Uterus (tissue), 4 donors: ENCODE results near the gene DNMT3A. TPM values are rescaled to one million over a fixed set of nuclear protein-coding genes. Genes with fewer than 3 reads are reported as not detected.
"Not testable (repeated sequence)": the region's sequence is repeated elsewhere in the genome, so short reads cannot be mapped to it uniquely, and the experiment has no call there.

Experiments
- DNase-seq, 2 donors: peaks; one replicate each; pipeline ENCODE4 v3.0.0-alpha.2; 2019 to 2020
- H3K27ac ChIP-seq, 2 donors: fragments of 200-600 bp; sonication (generic); 1 replicate in 1 of 2; 2 replicates in 1 of 2; pipeline ENCODE4 v1.5.1; 2016 to 2018
- H3K27me3 ChIP-seq, 2 donors: fragments of 200-600 bp; sonication (generic); one replicate each; pipeline ENCODE4 v1.5.1; 2018 to 2019; ENCODE audit warnings: control low read depth in 1 of 2
- H3K36me3 ChIP-seq, 2 donors: fragments of 200-600 bp; sonication (generic); one replicate each; pipeline ENCODE4 v1.5.1; 2019; ENCODE audit warnings: control low read depth in 1 of 2
- H3K4me1 ChIP-seq, 2 donors: fragments of 200-600 bp; sonication (generic); one replicate each; pipeline ENCODE4 v1.5.1; 2018 to 2019; ENCODE audit warnings: control low read depth in 1 of 2
- H3K4me3 ChIP-seq, 2 donors: fragments of 200-600 bp; sonication (generic); 1 replicate in 1 of 2; 2 replicates in 1 of 2; pipeline ENCODE4 v1.5.1; 2018 to 2019; ENCODE audit warnings: mild to moderate bottlenecking in 1 of 2
- H3K9me3 ChIP-seq, 2 donors: fragments of 200-600 bp; sonication (generic); one replicate each; pipeline ENCODE4 v1.5.1; 2019; ENCODE audit warnings: control low read depth in 1 of 2
- CTCF ChIP-seq, 4 experiments: fragments of 200-600 bp in 2 of 4; fragments of 450-650 bp in 2 of 4; sonication (generic) in 2 of 4; IDR thresholded peaks; one replicate each; pipeline ENCODE4 v1.5.1; 2016 to 2019; ENCODE audit warnings: antibody characterized with exemption in 4 of 4, mild to moderate bottlenecking in 2 of 4, moderate library complexity in 1 of 4
- POLR2A ChIP-seq, 2 donors: fragments of 450-650 bp; IDR thresholded peaks; one replicate each; pipeline ENCODE4 v1.6.1; 2016; ENCODE audit warnings: antibody characterized with exemption in 2 of 2, mild to moderate bottlenecking in 1 of 2, moderate library complexity in 1 of 2
- intact Hi-C: fragments of 100-400 bp; cut with DNase I; formaldehyde crosslinking; loops from one replicate; pipeline ENCODE4 v1.15.1; 2023; ENCODE audit warnings: low total_unique reads
- total RNA-seq, 4 donors: library from RNA; depleted of rRNA in 3 of 4; stranded (reverse); fragments of >200 nt in 3 of 4; gene quantifications; one replicate each; pipeline versions ENCODE4 v1.1.0 to v1.2.4, GENCODE V29; 2014 to 2023
- donor health status: DM: yes; HTN: yes; CAD: no.

The DNMT3A gene
- total RNA-seq, 4 donors from 2014 or later = 2.3 to 95.8 (median 29.9) TPM

GRCh38 chr2:25215948-25216679 lies 125.6 kb downstream of the DNMT3A start:
- DNase-seq = peak; percentile 64 to 77
- Histone ChIP-seq H3K9me3 (no peaks in the 10 kb centered on the region), H3K36me3 (no peaks in the 10 kb centered on the region), H3K4me3 (peak overlapping the region; percentile 38 to 55), H3K27ac (peak overlapping the region; percentile 83 to 86), H3K27me3 (no peaks in the 10 kb centered on the region), H3K4me1 (no peaks in the 10 kb centered on the region)
- TF ChIP-seq CTCF (IDR thresholded peaks at IDR 0.05) (peak in 1 of 4 experiments; percentile 19), POLR2A (IDR thresholded peaks at IDR 0.05) (peak; percentile 6 to 45)
- intact Hi-C loops = no loop called here

GRCh38 chr2:25215232-25215631 lies 126.5 kb downstream of the DNMT3A start:
- no peaks in the 10 kb centered on the region for H3K27me3 ChIP-seq
- H3K4me3 ChIP-seq = no peak overlapping the region
- peak overlapping the region; percentile 83 to 86 for H3K27ac ChIP-seq
- no peaks in the 10 kb centered on the region for H3K36me3 ChIP-seq
- H3K9me3 ChIP-seq = no peaks in the 10 kb centered on the region
- H3K4me1 ChIP-seq = no peaks in the 10 kb centered on the region
- intact Hi-C loops = no loop called here
- TF ChIP-seq CTCF (IDR thresholded peaks at IDR 0.05) = no peak
- TF ChIP-seq POLR2A (IDR thresholded peaks at IDR 0.05) = no peak
- DNase-seq = no peak

DNA sequence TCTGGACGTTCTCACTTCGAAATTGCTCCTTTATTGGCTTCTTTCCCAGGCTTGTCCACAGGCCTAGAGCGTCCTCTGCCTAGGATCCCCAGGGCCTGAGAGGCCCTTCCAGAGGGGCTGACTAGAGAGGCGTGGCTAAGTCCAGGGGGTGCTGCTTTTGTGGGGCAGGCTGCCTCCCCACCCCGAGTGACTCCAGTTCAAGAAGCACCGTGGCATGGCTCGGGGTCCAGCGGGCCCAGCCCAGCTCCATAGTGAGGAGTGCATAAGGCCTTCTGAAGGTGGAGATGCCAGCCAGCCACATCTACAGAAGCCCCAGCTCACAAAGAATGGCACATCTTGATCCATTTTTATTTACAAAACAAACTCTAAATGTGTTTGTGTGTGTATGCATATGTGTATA lies 128.5 kb downstream of the DNMT3A start:
- H3K27me3 ChIP-seq = no peaks in the 10 kb centered on the region
- no peak for TF ChIP-seq CTCF (IDR thresholded peaks at IDR 0.05)
- intact Hi-C loops = no loop called here
- no peak overlapping the region for H3K27ac ChIP-seq
- H3K36me3 ChIP-seq = no peaks in the 10 kb centered on the region
- no peak overlapping the region for H3K4me3 ChIP-seq
- no peak for DNase-seq
- no peaks in the 10 kb centered on the region for H3K9me3 ChIP-seq
- H3K4me1 ChIP-seq = no peaks in the 10 kb centered on the region

DNA sequence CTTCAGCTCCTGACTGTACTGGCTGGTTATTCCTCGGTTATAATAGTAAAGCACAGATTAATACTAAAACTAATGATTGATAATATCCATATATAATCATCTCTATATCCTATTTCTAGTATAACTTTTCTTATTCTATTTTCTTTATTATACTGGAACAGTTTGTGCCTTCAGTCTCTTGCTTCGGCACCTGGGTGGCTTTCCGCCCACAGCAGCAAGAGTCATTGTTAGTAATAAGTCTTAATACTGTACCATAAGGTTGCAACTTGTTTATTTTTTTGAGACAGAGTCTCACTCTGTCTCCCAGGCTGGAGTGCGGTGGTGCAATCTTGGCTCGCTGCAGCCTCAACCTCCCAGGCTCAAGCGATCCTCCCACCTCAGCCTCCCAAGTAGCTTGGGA lies 130.8 kb downstream of the DNMT3A start:
- intact Hi-C loops, DNase-seq: not testable (repeated sequence)

GRCh38 chr2:25207078-25207545 lies 134.6 kb downstream of the DNMT3A start:
- H3K4me3 ChIP-seq = no peak overlapping the region
- H3K36me3 ChIP-seq = no peaks in the 10 kb centered on the region
- no peaks in the 10 kb centered on the region for H3K4me1 ChIP-seq
- intact Hi-C loops = no loop called here
- H3K9me3 ChIP-seq = no peaks in the 10 kb centered on the region
- no peak for DNase-seq
- no peak overlapping the region for H3K27ac ChIP-seq
- H3K27me3 ChIP-seq = no peaks in the 10 kb centered on the region
- no peak for TF ChIP-seq POLR2A (IDR thresholded peaks at IDR 0.05)
- TF ChIP-seq CTCF (IDR thresholded peaks at IDR 0.05) = no peak

More for the DNA sequence above, 130.8 kb downstream of the DNMT3A start:
- H3K4me3 ChIP-seq, H3K4me1 ChIP-seq, H3K9me3 ChIP-seq, H3K27ac ChIP-seq, H3K36me3 ChIP-seq, H3K27me3 ChIP-seq: not testable (repeated sequence)
